ENCODE results near the gene MAPK12. TPM values are rescaled to one million over a fixed set of nuclear protein-coding genes. Genes with fewer than 3 reads are reported as not detected.
A peak's percentile ranks its signal among the peaks of the same experiment; 100 is the strongest.

Gene MAPK12
- total RNA-seq, 2 experiments from 2014 or later: 1.2 to 1.3 TPM

- DNase-seq (no peak), ATAC-seq (ENCODE audit: poor library complexity) (no peak)
- H3K27ac Mint-ChIP-seq: no peak overlapping the region
- no peaks in the 10 kb centered on the region for H3K9me3 ChIP-seq (ENCODE audit: control insufficient read depth in 1 of 2, insufficient read depth in 1 of 2, low read length in 2 of 2)
- no peaks in the 10 kb centered on the region for H3K4me1 Mint-ChIP-seq (ENCODE audit: low read depth)
- ChIA-PET POLR2A (no interaction called here), CTCF (no interaction called here)
- no peaks in the 10 kb centered on the region for H3K27me3 ChIP-seq (ENCODE audit: control insufficient read depth in 1 of 2, insufficient read depth in 2 of 2, low read length in 2 of 2)
- H3K4me3 Mint-ChIP-seq: no peak overlapping the region
- H3K27ac ChIP-seq (ENCODE audit: low read depth in 1 of 2, low read length in 2 of 2): no peak overlapping the region
- intact Hi-C loops (cut with DNase I, micrococcal nuclease): no loop called here
- H3K9me3 Mint-ChIP-seq: no peaks in the 10 kb centered on the region
- no peaks in the 10 kb centered on the region for H3K27me3 Mint-ChIP-seq
- H3K4me1 ChIP-seq (ENCODE audit: insufficient read depth, low read length): no peaks in the 10 kb centered on the region
- peaks cover 74% of the 10 kb centered on the region for H3K36me3 ChIP-seq (ENCODE audit: insufficient read depth, low read length)
- TF ChIP-seq, protein P1, sequence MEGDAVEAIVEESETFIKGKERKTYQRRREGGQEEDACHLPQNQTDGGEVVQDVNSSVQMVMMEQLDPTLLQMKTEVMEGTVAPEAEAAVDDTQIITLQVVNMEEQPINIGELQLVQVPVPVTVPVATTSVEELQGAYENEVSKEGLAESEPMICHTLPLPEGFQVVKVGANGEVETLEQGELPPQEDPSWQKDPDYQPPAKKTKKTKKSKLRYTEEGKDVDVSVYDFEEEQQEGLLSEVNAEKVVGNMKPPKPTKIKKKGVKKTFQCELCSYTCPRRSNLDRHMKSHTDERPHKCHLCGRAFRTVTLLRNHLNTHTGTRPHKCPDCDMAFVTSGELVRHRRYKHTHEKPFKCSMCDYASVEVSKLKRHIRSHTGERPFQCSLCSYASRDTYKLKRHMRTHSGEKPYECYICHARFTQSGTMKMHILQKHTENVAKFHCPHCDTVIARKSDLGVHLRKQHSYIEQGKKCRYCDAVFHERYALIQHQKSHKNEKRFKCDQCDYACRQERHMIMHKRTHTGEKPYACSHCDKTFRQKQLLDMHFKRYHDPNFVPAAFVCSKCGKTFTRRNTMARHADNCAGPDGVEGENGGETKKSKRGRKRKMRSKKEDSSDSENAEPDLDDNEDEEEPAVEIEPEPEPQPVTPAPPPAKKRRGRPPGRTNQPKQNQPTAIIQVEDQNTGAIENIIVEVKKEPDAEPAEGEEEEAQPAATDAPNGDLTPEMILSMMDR (IDR thresholded peaks at IDR 0.05): no peak
- H3K36me3 Mint-ChIP-seq (ENCODE audit: low read depth): peaks cover 78% of the 10 kb centered on the region
- no peak overlapping the region for H3K4me3 ChIP-seq (ENCODE audit: low read length)
These were observed 41.5 kb downstream of the MAPK12 start for GRCh38 chr22:50219800-50220602.

DNA sequence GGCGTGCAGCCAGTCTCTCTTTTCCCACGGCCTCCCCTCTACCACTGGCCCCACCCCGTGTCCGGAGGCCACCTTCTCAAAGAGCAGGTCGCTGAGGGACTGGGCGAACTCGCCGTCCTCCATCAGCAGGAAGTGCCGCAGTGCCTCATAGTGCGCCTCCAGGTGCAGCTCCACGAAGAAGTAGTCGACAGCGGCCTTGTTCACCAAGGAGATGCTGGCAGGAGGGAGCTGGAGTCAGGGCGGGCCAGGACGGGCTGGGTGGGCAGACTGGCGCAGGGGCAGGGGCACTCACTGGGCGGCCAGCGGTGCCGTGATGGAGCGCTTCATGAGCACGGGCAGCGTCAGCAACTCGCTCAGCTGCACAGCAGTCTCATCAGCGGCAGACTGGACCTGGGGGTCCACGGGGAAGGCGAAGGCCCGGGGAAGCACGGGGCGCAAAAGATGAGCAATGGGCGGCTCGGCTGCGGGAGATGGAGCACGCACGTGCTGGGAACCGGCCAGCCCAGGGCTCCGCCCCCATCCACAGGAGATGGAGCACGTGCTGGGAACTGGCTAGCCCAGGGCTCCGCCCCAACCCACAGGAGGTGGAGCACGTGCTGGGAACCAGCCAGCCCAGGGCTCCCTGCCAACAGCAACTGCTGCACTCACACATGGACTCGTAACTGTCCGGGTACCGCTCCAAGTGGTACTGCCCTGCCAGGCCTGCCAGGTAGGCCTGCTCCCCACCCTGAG, 42.3 kb downstream of the MAPK12 start:
- CTCF ChIA-PET: no interaction called here
- Histone ChIP-seq H3K4me1 (ENCODE audit: insufficient read depth, low read length) (no peaks in the 10 kb centered on the region), H3K9me3 (ENCODE audit: control insufficient read depth in 1 of 2, insufficient read depth in 1 of 2, low read length in 2 of 2) (no peaks in the 10 kb centered on the region), H3K36me3 (ENCODE audit: insufficient read depth, low read length) (peaks cover 75% of the 10 kb centered on the region), H3K4me3 (ENCODE audit: low read length) (no peak overlapping the region), H3K27me3 (ENCODE audit: control insufficient read depth in 1 of 2, insufficient read depth in 2 of 2, low read length in 2 of 2) (no peaks in the 10 kb centered on the region), H3K27ac (ENCODE audit: low read depth in 1 of 2, low read length in 2 of 2) (no peak overlapping the region)
- no peak overlapping the region for H3K4me3 Mint-ChIP-seq
- H3K4me1 Mint-ChIP-seq (ENCODE audit: low read depth): no peaks in the 10 kb centered on the region
- TF ChIP-seq, protein P1 (IDR thresholded peaks at IDR 0.05): no peak
- H3K36me3 Mint-ChIP-seq (ENCODE audit: low read depth): peaks cover 77% of the 10 kb centered on the region
- no peaks in the 10 kb centered on the region for H3K9me3 Mint-ChIP-seq
- no peak overlapping the region for H3K27ac Mint-ChIP-seq
- no peaks in the 10 kb centered on the region for H3K27me3 Mint-ChIP-seq
- POLR2A ChIA-PET: no interaction called here
- ATAC-seq (ENCODE audit: poor library complexity) (no peak), DNase-seq (peak in 1 of 14 experiments; percentile 49)
- intact Hi-C loops (cut with DNase I, micrococcal nuclease): no loop called here

DNA sequence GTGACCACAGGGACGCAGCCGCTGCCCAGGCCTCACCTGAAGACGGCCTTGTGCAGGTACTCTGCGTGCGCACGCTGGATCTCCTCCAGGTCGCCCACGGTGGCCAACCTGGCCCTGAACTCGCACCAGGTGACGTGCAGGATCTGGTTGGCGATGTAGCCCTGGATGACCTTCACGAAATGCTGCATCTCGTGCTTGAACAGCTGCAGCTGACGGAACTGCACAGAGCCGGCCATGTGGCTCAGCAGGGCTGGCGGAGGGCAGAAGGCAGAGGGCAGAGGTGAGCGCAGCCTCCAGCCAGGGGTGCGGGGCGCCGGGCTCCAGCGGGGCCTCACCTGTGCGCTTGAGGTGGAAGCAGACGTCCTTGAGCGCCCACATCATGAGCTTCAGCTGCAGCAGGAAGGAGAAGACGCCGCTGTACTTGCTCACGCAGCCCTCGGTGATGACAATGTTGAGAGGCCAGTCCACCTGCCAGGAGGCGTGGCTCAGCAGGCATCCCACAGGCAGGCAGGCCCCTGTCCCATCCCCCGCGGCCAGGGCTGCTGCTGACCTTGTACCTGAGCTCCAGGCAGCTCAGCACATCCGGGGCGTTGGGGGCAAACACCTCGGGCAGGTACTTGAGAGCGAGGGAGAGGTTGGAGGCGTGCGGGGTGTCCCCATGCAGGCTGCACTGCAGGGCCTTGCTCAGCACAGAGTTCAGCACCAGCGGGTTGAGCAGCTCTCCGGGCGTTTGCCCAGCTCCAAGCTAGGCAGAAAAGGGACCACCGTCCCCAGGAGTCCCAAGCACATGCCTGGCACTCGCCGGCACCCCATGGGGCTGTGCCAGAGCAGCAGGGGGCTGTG, 43.1 kb downstream of the MAPK12 start:
- TF ChIP-seq, protein P1 (IDR thresholded peaks at IDR 0.05): no peak
- ChIA-PET CTCF (no interaction called here), POLR2A (no interaction called here)
- no peak overlapping the region for H3K4me3 Mint-ChIP-seq
- no peak overlapping the region for H3K27ac Mint-ChIP-seq
- H3K27ac ChIP-seq (ENCODE audit: low read depth in 1 of 2, low read length in 2 of 2): no peak overlapping the region
- peaks cover 78% of the 10 kb centered on the region for H3K36me3 Mint-ChIP-seq (ENCODE audit: low read depth)
- no peaks in the 10 kb centered on the region for H3K9me3 ChIP-seq (ENCODE audit: control insufficient read depth in 1 of 2, insufficient read depth in 1 of 2, low read length in 2 of 2)
- peaks cover 5% of the 10 kb centered on the region for H3K4me1 Mint-ChIP-seq (ENCODE audit: low read depth)
- H3K4me1 ChIP-seq (ENCODE audit: insufficient read depth, low read length): no peaks in the 10 kb centered on the region
- no peak overlapping the region for H3K4me3 ChIP-seq (ENCODE audit: low read length)
- peaks cover 75% of the 10 kb centered on the region for H3K36me3 ChIP-seq (ENCODE audit: insufficient read depth, low read length)
- no peak for ATAC-seq (ENCODE audit: poor library complexity)
- no peaks in the 10 kb centered on the region for H3K27me3 ChIP-seq (ENCODE audit: control insufficient read depth in 1 of 2, insufficient read depth in 2 of 2, low read length in 2 of 2)
- no peaks in the 10 kb centered on the region for H3K27me3 Mint-ChIP-seq
- H3K9me3 Mint-ChIP-seq: no peaks in the 10 kb centered on the region
- peak in 1 of 14 experiments; percentile 24 for DNase-seq
- intact Hi-C loops (cut with DNase I, micrococcal nuclease): no loop called here
